PFSK-1 (cell line): ENCODE data around the gene ADAM23.

Experiments used
- POLR2AphosphoS5 ChIP-seq: IDR thresholded peaks from 2 replicates; pipeline ENCODE4 v1.6.1; 2012; ENCODE audit warnings: low read depth, mild to moderate bottlenecking, control low read depth, low read length, moderate library complexity
- REST ChIP-seq, 2 experiments: IDR thresholded peaks; 2 replicates each; pipeline versions ENCODE4 v1.6.1 to v1.8.0; 2011 to 2012; ENCODE audit warnings: low read depth in 2 of 2, low read length in 2 of 2, control low read depth in 1 of 2, inconsistent platforms in 1 of 2, mild to moderate bottlenecking in 1 of 2, moderate library complexity in 1 of 2; ENCODE audit not compliant: insufficient read depth in 1 of 2
- SIN3A ChIP-seq: IDR thresholded peaks from 2 replicates; pipeline ENCODE4 v1.6.1; 2012; ENCODE audit warnings: mild to moderate bottlenecking, low read length, moderate library complexity, borderline replicate concordance; ENCODE audit not compliant: insufficient read depth

GRCh38 chr2:206527153-206527552, 83.8 kb downstream of the ADAM23 start:
- TF ChIP-seq POLR2AphosphoS5 (no peak), REST (IDR thresholded peaks at IDR 0.05; ENCODE audit: insufficient read depth in 1 of 2, low read depth in 2 of 2, low read length in 2 of 2) (no peak), SIN3A (no peak)
